K562 (cell line): ENCODE data around the gene TBR1. TPM values are rescaled to one million over a fixed set of nuclear protein-coding genes. Genes with fewer than 3 reads are reported as not detected.

Experiments used
- ARID4B ChIP-seq: sonication (generic); formaldehyde crosslinking; IDR thresholded peaks from 2 replicates; pipeline ENCODE4 v1.8.0; 2022; ENCODE audit warnings: mild to moderate bottlenecking, missing genetic modification reagents
- ASH1L ChIP-seq: fragments of 450-650 bp; IDR thresholded peaks from 2 replicates; pipeline ENCODE4 v1.6.1; 2018; ENCODE audit warnings: borderline replicate concordance, mild to moderate bottlenecking, low read depth; ENCODE audit not compliant: partially characterized antibody
- CBFA2T2 ChIP-seq: fragments of 450-650 bp; conservative IDR thresholded peaks from 2 replicates; pipeline ENCODE4 v1.6.1; 2017; ENCODE audit warnings: mild to moderate bottlenecking
- CTCF ChIP-seq, 3 experiments: IDR thresholded peaks in 2 of 3; conservative IDR thresholded peaks in 1 of 3; 2 replicates each; pipeline ENCODE4 v1.5.1; 2011 to 2012; ENCODE audit warnings: low read length in 3 of 3, mild to moderate bottlenecking in 3 of 3, control low read depth in 2 of 3, improper control_type of control experiment in 1 of 3, inconsistent platforms in 1 of 3, low read depth in 1 of 3, mixed read lengths in 1 of 3, moderate library complexity in 1 of 3; ENCODE audit not compliant: insufficient read depth in 2 of 3
- FOXM1 ChIP-seq, 2 experiments: fragments of 450-650 bp in 1 of 2; sonication (generic) in 1 of 2; formaldehyde crosslinking in 1 of 2; IDR thresholded peaks; 2 replicates each; pipeline versions ENCODE4 v1.6.1 to v1.9.0; 2017 to 2022; ENCODE audit warnings: low read depth in 2 of 2, mild to moderate bottlenecking in 2 of 2, missing genetic modification reagents in 1 of 2, moderate library complexity in 1 of 2
- HDAC1 ChIP-seq, 2 experiments: fragments of 450-650 bp; IDR thresholded peaks; 2 replicates each; pipeline ENCODE4 v1.6.1; 2016 to 2017; ENCODE audit warnings: inconsistent platforms in 1 of 2, mild to moderate bottlenecking in 1 of 2, moderate library complexity in 1 of 2
- KDM1A ChIP-seq, 2 experiments: fragments of 450-650 bp; IDR thresholded peaks; 2 replicates each; pipeline ENCODE4 v1.6.1; 2016; ENCODE audit warnings: mild to moderate bottlenecking in 2 of 2
- KLF1 ChIP-seq: fragments of 450-650 bp; IDR thresholded peaks from 2 replicates; pipeline ENCODE4 v1.6.1; 2016; ENCODE audit warnings: missing genetic modification characterization, missing compliant biosample characterization
- NCOA4 ChIP-seq: fragments of 450-650 bp; IDR thresholded peaks from 2 replicates; pipeline ENCODE4 v1.6.1; 2018; ENCODE audit warnings: mild to moderate bottlenecking; ENCODE audit not compliant: partially characterized antibody
- NR3C1 ChIP-seq: sonication (generic); formaldehyde crosslinking; IDR thresholded peaks from 2 replicates; pipeline ENCODE4 v1.8.1; 2022; ENCODE audit warnings: missing genetic modification reagents
- RNF2 ChIP-seq: sonication (generic); IDR thresholded peaks from 2 replicates; pipeline ENCODE4 v1.6.1; 2016
- SIN3A ChIP-seq, 2 experiments: fragments of 150-350 bp in 1 of 2; IDR thresholded peaks; 2 replicates each; pipeline ENCODE4 v1.6.1; 2011 to 2016; ENCODE audit warnings: borderline replicate concordance in 2 of 2, low read depth in 2 of 2, low read length in 2 of 2, mild to moderate bottlenecking in 2 of 2, moderate library complexity in 2 of 2; ENCODE audit not compliant: control insufficient read depth in 1 of 2
- SNIP1 ChIP-seq: fragments of 450-650 bp; IDR thresholded peaks from 2 replicates; pipeline ENCODE4 v1.7.1; 2017; ENCODE audit warnings: low read depth, mild to moderate bottlenecking
- TAF9B ChIP-seq: fragments of 450-650 bp; IDR thresholded peaks from 2 replicates; pipeline ENCODE4 v1.6.1; 2018; ENCODE audit warnings: mild to moderate bottlenecking; ENCODE audit not compliant: partially characterized antibody
- TAL1 ChIP-seq: fragments of 450-650 bp; IDR thresholded peaks from 2 replicates; pipeline ENCODE4 v1.6.1; 2016; ENCODE audit warnings: mild to moderate bottlenecking
- TEAD4 ChIP-seq, 2 experiments: sonication (generic) in 1 of 2; formaldehyde crosslinking in 1 of 2; IDR thresholded peaks; 2 replicates each; pipeline versions ENCODE4 v1.6.1 to v1.8.0; 2012 to 2022; ENCODE audit warnings: borderline replicate concordance in 1 of 2, inconsistent platforms in 1 of 2, low read length in 1 of 2, mild to moderate bottlenecking in 1 of 2, missing genetic modification reagents in 1 of 2
- YBX1 ChIP-seq: fragments of 450-650 bp; IDR thresholded peaks from 2 replicates; pipeline ENCODE4 v1.7.1; 2016; ENCODE audit warnings: mild to moderate bottlenecking
- ZMIZ1 ChIP-seq, 2 experiments: fragments of 150-350 bp in 1 of 2; IDR thresholded peaks; 2 replicates each; pipeline ENCODE4 v1.6.1; 2012 to 2016; ENCODE audit warnings: low read depth in 2 of 2, low read length in 2 of 2, mild to moderate bottlenecking in 1 of 2, moderate library complexity in 1 of 2
- ZNF316 ChIP-seq: fragments of 450-650 bp; IDR thresholded peaks from 2 replicates; pipeline ENCODE4 v1.6.1; 2016
- polyA plus RNA-seq, 8 experiments: library from polyadenylated mRNA; depleted of rRNA in 4 of 8; stranded (reverse) in 5 of 8; unstranded in 3 of 8; fragments of >200 nt; fragmentation: Nextera tagmentation in 2 of 8; fragmentation: Illumina TruSeq in 1 of 8; extraction: Ambion mirVana in 2 of 8; extraction: Trizol in 1 of 8; gene quantifications; 2 replicates each; pipeline versions ENCODE4 v1.2.1 to v1.2.3, GENCODE V29; 2011 to 2014; ENCODE audit warnings: inconsistent platforms in 1 of 8, missing spikeins in 1 of 8
- total RNA-seq, 7 experiments: library from RNA; depleted of rRNA in 6 of 7; stranded (reverse); fragments of >200 nt in 6 of 7; fragmentation: Illumina TruSeq in 2 of 7; extraction: Trizol in 2 of 7; gene quantifications; 2 replicates each; pipeline versions ENCODE4 v1.2.1 to v1.2.3, GENCODE V29; 2011 to 2021; ENCODE audit warnings: low replicate concordance in 1 of 7

Gene TBR1
- total and polyA plus RNA-seq, 9 of the 15 experiments (the other 6 are each of a cell fraction or from before 2014, with no cell fraction given), result 0.01 to 0.09 TPM; not detected in 7

- TF ChIP-seq CTCF (IDR thresholded peaks at IDR 0.05 in 2 of 3, conservative IDR thresholded peaks at IDR 0.05 in 1 of 3; ENCODE audit: insufficient read depth in 2 of 3, low read depth in 1 of 3, low read length in 3 of 3) (no peak), ZNF316 (no peak), TAF9B (no peak), TAL1 (peak; percentile 26; the same call in 1 of the 2 replicates), TEAD4 (IDR thresholded peaks at IDR 0.05; ENCODE audit: low read length) (no peak), TEAD4 (CRISPR knock-in tag; IDR thresholded peaks at IDR 0.05; ENCODE audit: borderline replicate concordance) (no peak), KDM1A (IDR thresholded peaks at IDR 0.05) (peak; percentile 38 to 63; a peak in 1 of 4 replicates), ASH1L (no peak), FOXM1 (IDR thresholded peaks at IDR 0.05; ENCODE audit: low read depth) (no peak), FOXM1 (CRISPR knock-in tag; IDR thresholded peaks at IDR 0.05; ENCODE audit: low read depth) (no peak), NCOA4 (no peak), RNF2 (no peak), ZMIZ1 (IDR thresholded peaks at IDR 0.05; ENCODE audit: low read depth in 2 of 2, low read length in 2 of 2) (no peak), YBX1 (no peak), SNIP1 (no peak), HDAC1 (IDR thresholded peaks at IDR 0.05) (no peak), NR3C1 (CRISPR knock-in tag) (no peak), KLF1 (tag) (no peak), SIN3A (IDR thresholded peaks at IDR 0.05; ENCODE audit: borderline replicate concordance in 2 of 2, control insufficient read depth in 1 of 2, low read depth in 2 of 2, low read length in 2 of 2) (no peak), CBFA2T2 (peak; percentile 44), ARID4B (CRISPR knock-in tag) (no peak)
Measured at GRCh38 chr2:161434118-161434517, 18.0 kb downstream of the TBR1 start (continued).
